H1 (cell line): ENCODE data around the gene RBM6. TPM values are rescaled to one million over a fixed set of nuclear protein-coding genes. Genes with fewer than 3 reads are reported as not detected.

ENCODE experiments used
- CTCF ChIA-PET: fragments of 300-600 bp; sonication (Branson Sonifier 250); formaldehyde crosslinking; loops from one replicate; lab custom pipeline; 2021; ENCODE audit not compliant: partially characterized antibody; lab: Charles Lee
- POLR2A ChIA-PET: fragments of 300-600 bp; sonication (Branson Sonifier 250); formaldehyde crosslinking; loops from one replicate; lab custom pipeline; 2021; ENCODE audit warnings: inconsistent platforms; ENCODE audit not compliant: partially characterized antibody; lab: Charles Lee
- DNase-seq, 2 experiments: peaks; one replicate each; pipeline versions ENCODE4 v3.0.0 to v3.0.0-alpha.2; 2010 to 2022; ENCODE audit warnings: low spot score in 2 of 2, low read depth in 1 of 2, mixed read lengths in 1 of 2
- FAIRE-seq: peaks from 2 replicates; lab custom pipeline; 2011; peaks lifted over from hg19 to GRCh38; lab: Jason Lieb, UNC
- H2AFZ ChIP-seq: 2 replicates; pipeline ENCODE4 v1.8.1; 2012; ENCODE audit warnings: low read length, inconsistent platforms
- H2AK5ac ChIP-seq: 2 replicates; pipeline ENCODE4 v1.6.1; 2013; ENCODE audit warnings: low read depth, low read length
- H2BK120ac ChIP-seq: replicated peaks from 2 replicates; pipeline ENCODE3; 2013; ENCODE audit warnings: low read depth, low read length, inconsistent platforms
- H2BK12ac ChIP-seq: 2 replicates; pipeline ENCODE4 v1.6.1; 2013; ENCODE audit warnings: low read depth, low read length
- H2BK15ac ChIP-seq: 2 replicates; pipeline ENCODE4 v1.6.1; 2013; ENCODE audit warnings: low read length
- H2BK20ac ChIP-seq: 2 replicates; pipeline ENCODE4 v1.6.1; 2013; ENCODE audit warnings: low read length
- H2BK5ac ChIP-seq: 2 replicates; pipeline ENCODE4 v1.6.1; 2013; ENCODE audit warnings: low read depth, low read length
- H3K14ac ChIP-seq: 2 replicates; pipeline ENCODE4 v1.6.1; 2013; ENCODE audit warnings: inconsistent platforms; ENCODE audit not compliant: insufficient read length
- H3K18ac ChIP-seq: 2 replicates; pipeline ENCODE4 v1.6.1; 2013; ENCODE audit warnings: low read length; ENCODE audit errors: extremely low read depth
- H3K23ac ChIP-seq: 2 replicates; pipeline ENCODE4 v1.6.1; 2013; ENCODE audit warnings: inconsistent platforms; ENCODE audit not compliant: insufficient read length
- H3K23me2 ChIP-seq: 2 replicates; pipeline ENCODE4 v1.6.1; 2013; ENCODE audit warnings: low read depth, low read length
- H3K27ac ChIP-seq: 2 replicates; pipeline ENCODE4 v1.6.1; 2011; ENCODE audit warnings: low read depth, low read length, inconsistent platforms
- H3K27me3 ChIP-seq, 4 experiments: replicated peaks in 1 of 4; 1 replicate in 1 of 4; 2 replicates in 3 of 4; pipeline versions ENCODE4 v1.6.1 to v1.8.1; 2011 to 2013; ENCODE audit warnings: low read length in 3 of 4, mild to moderate bottlenecking in 3 of 4, inconsistent platforms in 2 of 4, mixed read lengths in 2 of 4, moderate library complexity in 1 of 4; ENCODE audit not compliant: control insufficient read depth in 3 of 4, insufficient read depth in 3 of 4; ENCODE audit errors: extremely low read depth in 1 of 4
- H3K36me3 ChIP-seq, 4 experiments: 2 replicates each; pipeline versions ENCODE4 v1.6.1 to v1.8.1; 2011 to 2013; ENCODE audit warnings: mild to moderate bottlenecking in 4 of 4, low read length in 3 of 4, moderate library complexity in 2 of 4, control low read depth in 1 of 4, inconsistent platforms in 1 of 4; ENCODE audit not compliant: insufficient read depth in 4 of 4, control insufficient read depth in 2 of 4
- H3K4ac ChIP-seq: replicated peaks from 2 replicates; pipeline ENCODE3; 2013; ENCODE audit warnings: low read length, low read depth, mixed read lengths, inconsistent platforms; ENCODE audit not compliant: insufficient read length
- H3K4me1 ChIP-seq, 4 experiments: replicated peaks in 1 of 4; 1 replicate in 1 of 4; 2 replicates in 3 of 4; pipeline versions ENCODE4 v1.6.1 to v1.8.1; 2011 to 2013; ENCODE audit warnings: low read length in 3 of 4, inconsistent platforms in 2 of 4, mixed read lengths in 1 of 4; ENCODE audit not compliant: insufficient read depth in 4 of 4, control insufficient read depth in 3 of 4
- H3K4me2 ChIP-seq, 2 experiments: 2 replicates each; pipeline versions ENCODE4 v1.6.1 to v1.8.1; 2011 to 2013; ENCODE audit warnings: low read depth in 2 of 2, low read length in 2 of 2, control low read depth in 1 of 2, inconsistent platforms in 1 of 2, mild to moderate bottlenecking in 1 of 2; ENCODE audit not compliant: insufficient read depth in 1 of 2
- H3K4me3 ChIP-seq, 4 experiments: fragments of 200-600, 300-600 bp in 1 of 4; sonication (generic), shearing (Covaris generic), sonication (Bioruptor Twin) in 1 of 4; 2 replicates each; pipeline versions ENCODE4 v1.5.1 to v1.8.1; 2011 to 2016; ENCODE audit warnings: low read length in 4 of 4, low read depth in 3 of 4, control low read depth in 2 of 4, inconsistent platforms in 2 of 4, mild to moderate bottlenecking in 2 of 4, mixed read lengths in 1 of 4, moderate library complexity in 1 of 4; ENCODE audit not compliant: insufficient read depth in 2 of 4; ENCODE audit errors: extremely low read depth in 1 of 4
- H3K56ac ChIP-seq: replicated peaks from 2 replicates; pipeline ENCODE3; 2013; ENCODE audit warnings: low read depth, mild to moderate bottlenecking, mixed read lengths, low read length, inconsistent platforms; ENCODE audit not compliant: insufficient read length
- H3K79me1 ChIP-seq: 2 replicates; pipeline ENCODE4 v1.6.1; 2013; ENCODE audit warnings: low read depth, low read length, control low read depth
- H3K79me2 ChIP-seq, 2 experiments: 2 replicates each; pipeline versions ENCODE4 v1.6.1 to v1.8.1; 2012 to 2013; ENCODE audit warnings: low read length in 2 of 2, mild to moderate bottlenecking in 2 of 2, inconsistent platforms in 1 of 2; ENCODE audit not compliant: insufficient read depth in 2 of 2, control insufficient read depth in 1 of 2
- H3K9ac ChIP-seq, 4 experiments: replicated peaks in 1 of 4; 1 replicate in 1 of 4; 2 replicates in 3 of 4; pipeline versions ENCODE4 v1.6.1 to v1.8.1; 2011 to 2013; ENCODE audit warnings: low read depth in 3 of 4, low read length in 3 of 4, control low read depth in 2 of 4, mild to moderate bottlenecking in 2 of 4, moderate library complexity in 2 of 4, inconsistent platforms in 1 of 4; ENCODE audit errors: extremely low read depth in 1 of 4
- H3K9me3 ChIP-seq, 2 experiments: 2 replicates each; pipeline versions ENCODE4 v1.6.1 to v1.8.1; 2012 to 2013; ENCODE audit warnings: mild to moderate bottlenecking in 2 of 2, moderate library complexity in 2 of 2, control low read depth in 1 of 2, inconsistent platforms in 1 of 2, low read depth in 1 of 2, low read length in 1 of 2, mixed read lengths in 1 of 2; ENCODE audit not compliant: insufficient read depth in 2 of 2
- H4K20me1 ChIP-seq, 2 experiments: replicated peaks in 1 of 2; 2 replicates each; pipeline versions ENCODE3 to v1.8.1; 2011 to 2013; ENCODE audit warnings: inconsistent platforms in 2 of 2, low read length in 2 of 2, mild to moderate bottlenecking in 1 of 2; ENCODE audit not compliant: insufficient read depth in 2 of 2, control insufficient read depth in 1 of 2
- H4K5ac ChIP-seq: 2 replicates; pipeline ENCODE4 v1.6.1; 2013; ENCODE audit warnings: low read length, low read depth, mixed read lengths, inconsistent platforms; ENCODE audit not compliant: insufficient read length
- H4K8ac ChIP-seq: 2 replicates; pipeline ENCODE4 v1.8.0; 2013; ENCODE audit warnings: mild to moderate bottlenecking, moderate library complexity, low read length, inconsistent platforms; ENCODE audit not compliant: insufficient read depth; ENCODE audit errors: extremely low read depth
- H4K91ac ChIP-seq: replicated peaks from 2 replicates; pipeline ENCODE3; 2013; ENCODE audit warnings: low read length, mixed read lengths, inconsistent platforms; ENCODE audit not compliant: insufficient read length
- BACH1 ChIP-seq: IDR thresholded peaks from 2 replicates; pipeline ENCODE4 v1.6.1; 2012; ENCODE audit warnings: low read length, improper control_type of control experiment
- BRCA1 ChIP-seq: IDR thresholded peaks from 2 replicates; pipeline ENCODE4 v1.6.1; 2012; ENCODE audit warnings: low read depth, low read length, improper control_type of control experiment
- CBX5 ChIP-seq: fragments of 300-800, 300-1000 bp; sonication (generic); IDR thresholded peaks from 2 replicates; pipeline ENCODE4 v1.7.1; 2016; ENCODE audit warnings: antibody characterized with exemption, low read length, low read depth
- CBX8 ChIP-seq: fragments of 300-800, 300-1000 bp; sonication (generic); IDR thresholded peaks from 2 replicates; pipeline ENCODE4 v1.7.1; 2016; ENCODE audit warnings: low read depth, low read length, borderline replicate concordance
- CHD2 ChIP-seq: IDR thresholded peaks from 2 replicates; pipeline ENCODE4 v1.6.1; 2012; ENCODE audit warnings: low read length, improper control_type of control experiment
- CREB1 ChIP-seq: IDR thresholded peaks from 2 replicates; pipeline ENCODE4 v1.6.1; 2012; ENCODE audit warnings: inconsistent platforms
- CTBP2 ChIP-seq: IDR thresholded peaks from 2 replicates; pipeline ENCODE4 v1.7.0; 2011; ENCODE audit warnings: borderline replicate concordance, mild to moderate bottlenecking, moderate library complexity, mixed read lengths, low read length; ENCODE audit not compliant: insufficient read depth, insufficient read length
- EP300 ChIP-seq, 2 experiments: IDR thresholded peaks; 1 replicate in 1 of 2; 2 replicates in 1 of 2; pipeline ENCODE4 v1.6.1; 2011 to 2012; ENCODE audit warnings: low read depth in 2 of 2, low read length in 2 of 2, mild to moderate bottlenecking in 2 of 2, borderline replicate concordance in 1 of 2, inconsistent platforms in 1 of 2, moderate library complexity in 1 of 2
- KDM5A ChIP-seq: fragments of 200-600 bp; IDR thresholded peaks from 2 replicates; pipeline ENCODE4 v1.7.1; 2012; ENCODE audit warnings: mild to moderate bottlenecking, low read length, inconsistent platforms, mixed read lengths
- PHF8 ChIP-seq: fragments of 200-600 bp; sonication (generic); conservative IDR thresholded peaks from 2 replicates; pipeline ENCODE4 v1.7.1; 2012; ENCODE audit warnings: low read depth, mild to moderate bottlenecking, inconsistent platforms, low read length, moderate library complexity
- SIX5 ChIP-seq: IDR thresholded peaks from 2 replicates; pipeline ENCODE4 v1.6.1; 2011; ENCODE audit warnings: mild to moderate bottlenecking, low read depth, low read length
- SP4 ChIP-seq: IDR thresholded peaks from 2 replicates; pipeline ENCODE4 v1.6.1; 2012; ENCODE audit warnings: low read length, inconsistent platforms
- TAF7 ChIP-seq: optimal IDR thresholded peaks from 2 replicates; pipeline ENCODE3; 2011; ENCODE audit warnings: low read depth, mild to moderate bottlenecking, inconsistent platforms, low read length, moderate library complexity, borderline replicate concordance
- TBP ChIP-seq: IDR thresholded peaks from 2 replicates; pipeline ENCODE4 v1.6.1; 2011; ENCODE audit warnings: low read depth, low read length, improper control_type of control experiment
- TEAD4 ChIP-seq: IDR thresholded peaks from 2 replicates; pipeline ENCODE4 v1.6.1; 2012; ENCODE audit warnings: low read depth, low read length, inconsistent platforms, mixed read lengths
- ZNF274 ChIP-seq: IDR thresholded peaks from 2 replicates; pipeline ENCODE4 v1.7.0; 2012; ENCODE audit warnings: low read length, borderline replicate concordance; ENCODE audit errors: extremely low read depth
- WGBS, 2 experiments: shearing (Covaris generic) in 1 of 2; methylation state at CpG; one replicate each; pipeline versions ENCODE4 v1.1.6 to v1.1.7; 2013 to 2015; ENCODE audit warnings: low lambda C conversion rate in 2 of 2, mixed read lengths in 2 of 2, inconsistent platforms in 1 of 2, low coverage in 1 of 2, missing lambda C conversion rate in 1 of 2; ENCODE audit not compliant: insufficient replicate concordance in 2 of 2, insufficient coverage in 1 of 2, insufficient read length in 1 of 2; ENCODE audit errors: extremely low coverage in 1 of 2, missing lambda C conversion rate in 1 of 2; 5-methylcytosine and 5-hydroxymethylcytosine counted together
- polyA plus RNA-seq, 7 experiments: library from polyadenylated mRNA; depleted of rRNA in 3 of 7; stranded (reverse) in 5 of 7; unstranded in 2 of 7; fragments of >200 nt in 5 of 7; fragments of 200-250 nt in 2 of 7; gene quantifications; 1 replicate in 5 of 7; 2 replicates in 1 of 7; 4 replicates in 1 of 7; pipeline versions ENCODE4 v1.2.1 to v1.2.3, GENCODE V29; 2011 to 2013; ENCODE audit warnings: missing spikeins in 2 of 7, mixed read lengths in 2 of 7
- total RNA-seq: library from RNA; stranded (reverse); fragmentation: NEBNext Ultra II Directional; extraction: Animal tissue kit (Norgen Biotek cat#: 25700); gene quantifications from 2 replicates; pipeline ENCODE4 v1.2.1, GENCODE V29; 2021

The RBM6 gene
- total and polyA plus RNA-seq, 2 of the 8 experiments (the other 6 are each of a cell fraction or from before 2014, with no cell fraction given), result 30.6 to 80.1 TPM

- no peaks in the 10 kb centered on the region for H3K79me1 ChIP-seq
- H3K4me1 ChIP-seq, result peaks cover 0 to 4% (median 2%) of the 10 kb centered on the region in 4 experiments; a peak in 3 of 7 replicates
- no peak overlapping the region for H2AFZ ChIP-seq
- no peak overlapping the region for H2BK15ac ChIP-seq
- FAIRE-seq, result no peak
- POLR2A ChIA-PET, result no interaction called here
- no peak overlapping the region for H2BK5ac ChIP-seq
- no peak overlapping the region for H3K18ac ChIP-seq
- no peak overlapping the region for H3K4ac ChIP-seq
- H3K27me3 ChIP-seq, result no peaks in the 10 kb centered on the region
- H2BK20ac ChIP-seq, result no peak overlapping the region
- peaks cover 0 to 4% of the 10 kb centered on the region in 2 experiments; a peak in 1 of 4 replicates for H3K79me2 ChIP-seq
- no peak overlapping the region for H3K27ac ChIP-seq
- H3K9ac ChIP-seq, result no peak overlapping the region
- DNase-seq, result no peak
- WGBS, 2 experiments, result 92% methylated on average over 1 of the region's 1 CpG; no CpG with 5 or more reads in 1 of the 2 experiments
- H2BK120ac ChIP-seq, result no peak overlapping the region
- CTCF ChIA-PET, result interaction anchor here (0.6 to 1.6 kb wide), 4 partner anchors 35 to 136 kb away, joined by 3 read pairs; no protein-coding TSS in a partner anchor
- H2AK5ac ChIP-seq, result no peak overlapping the region
- H3K4me3 ChIP-seq, result no peak overlapping the region
- H2BK12ac ChIP-seq, result no peak overlapping the region
- no peak overlapping the region for H4K5ac ChIP-seq
- no peak overlapping the region for H4K8ac ChIP-seq
- no peaks in the 10 kb centered on the region for H3K23me2 ChIP-seq
- peaks cover 0 to 2% of the 10 kb centered on the region in 2 experiments for H4K20me1 ChIP-seq
- H3K36me3 ChIP-seq, result peaks cover 0 to 3% (median 0%) of the 10 kb centered on the region in 4 experiments; a peak in 2 of 8 replicates
- H3K14ac ChIP-seq, result no peak overlapping the region
- H3K56ac ChIP-seq, result no peak overlapping the region
- no peak overlapping the region for H3K23ac ChIP-seq
- no peak overlapping the region for H3K4me2 ChIP-seq
- H3K9me3 ChIP-seq, result no peaks in the 10 kb centered on the region
- H4K91ac ChIP-seq, result no peak overlapping the region
- TF ChIP-seq BRCA1, result no peak
- TF ChIP-seq CREB1, result no peak
- TF ChIP-seq ZNF274, result no peak
- TF ChIP-seq TAF7, result no peak
- no peak for TF ChIP-seq CBX5
- TF ChIP-seq PHF8, result no peak
- TF ChIP-seq KDM5A, result no peak
- no peak for TF ChIP-seq SP4
- TF ChIP-seq SIX5, result no peak
- TF ChIP-seq CBX8, result no peak
- TF ChIP-seq EP300 (IDR thresholded peaks at IDR 0.05; ENCODE audit: borderline replicate concordance in 1 of 2, low read depth in 2 of 2, low read length in 2 of 2), result no peak
- no peak for TF ChIP-seq TEAD4
- TF ChIP-seq CTBP2, result no peak
- TF ChIP-seq CHD2, result no peak
- no peak for TF ChIP-seq BACH1
- no peak for TF ChIP-seq TBP
Observed at GRCh38 chr3:49997862-49998261, 57.9 kb downstream of the RBM6 start.
